CD1c-positive myeloid dendritic cell (primary cell): Measurements from ENCODE around the gene CLPTM1.
"Not testable (repeated sequence)": the region's sequence is repeated elsewhere in the genome, so short reads cannot be mapped to it uniquely, and the experiment has no call there.

Experiments
- DNase-seq: peaks from one replicate; pipeline ENCODE4 v3.0.0-alpha.2; 2016; ENCODE audit errors: extremely low spot score

The CLPTM1 gene

DNA sequence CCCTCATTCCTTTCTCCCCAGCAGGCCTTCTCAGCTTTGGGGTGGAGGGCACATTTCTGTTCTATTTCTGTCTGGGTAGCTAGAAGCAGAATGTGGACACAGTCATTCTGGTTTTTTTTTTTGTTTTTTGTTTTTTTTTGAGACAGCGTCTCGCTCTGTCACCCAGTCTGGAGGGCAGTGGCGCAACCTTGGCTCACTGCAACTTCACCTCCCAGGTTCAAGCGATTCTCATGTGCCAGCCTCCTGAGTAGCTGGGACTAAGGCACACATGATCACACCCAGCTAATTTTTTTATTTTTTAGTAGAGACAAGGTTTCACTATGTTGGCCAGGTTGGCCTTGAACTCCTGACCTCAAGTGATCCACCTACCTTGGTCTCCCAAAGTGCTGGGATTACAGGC lies 20.3 kb downstream of the CLPTM1 start:
- no peak for DNase-seq

GRCh38 chr19:44984005-44984404 lies 28.8 kb downstream of the CLPTM1 start:
- DNase-seq = no peak

- DNase-seq = no peak
Observed at GRCh38 chr19:44985445-44985844, 30.3 kb downstream of the CLPTM1 start.

- no peak for DNase-seq
Observed at GRCh38 chr19:44986389-44986788, 31.2 kb downstream of the CLPTM1 start.

DNA sequence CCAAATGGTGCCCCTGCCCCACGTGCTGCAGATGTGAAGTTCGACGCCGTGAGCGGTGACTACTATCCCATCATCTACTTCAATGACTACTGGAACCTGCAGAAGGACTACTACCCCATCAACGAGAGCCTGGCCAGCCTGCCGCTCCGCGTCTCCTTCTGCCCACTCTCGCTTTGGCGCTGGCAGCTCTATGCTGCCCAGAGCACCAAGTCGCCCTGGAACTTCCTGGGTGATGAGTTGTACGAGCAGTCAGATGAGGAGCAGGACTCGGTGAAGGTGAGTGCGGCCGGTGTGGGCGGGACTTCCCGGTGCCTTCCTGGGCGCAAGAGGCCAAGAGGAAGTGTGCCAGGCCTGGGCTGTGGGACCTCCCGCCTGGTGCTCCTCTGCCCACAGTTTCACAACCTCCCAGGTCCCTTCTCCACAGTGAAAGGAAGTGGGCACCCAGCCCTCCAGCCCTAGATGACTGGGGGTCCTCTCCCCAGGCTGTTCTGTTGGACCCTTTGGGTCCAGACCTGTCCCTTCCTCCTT lies 32.0 kb downstream of the CLPTM1 start:
- DNase-seq = peak; percentile 67

DNA sequence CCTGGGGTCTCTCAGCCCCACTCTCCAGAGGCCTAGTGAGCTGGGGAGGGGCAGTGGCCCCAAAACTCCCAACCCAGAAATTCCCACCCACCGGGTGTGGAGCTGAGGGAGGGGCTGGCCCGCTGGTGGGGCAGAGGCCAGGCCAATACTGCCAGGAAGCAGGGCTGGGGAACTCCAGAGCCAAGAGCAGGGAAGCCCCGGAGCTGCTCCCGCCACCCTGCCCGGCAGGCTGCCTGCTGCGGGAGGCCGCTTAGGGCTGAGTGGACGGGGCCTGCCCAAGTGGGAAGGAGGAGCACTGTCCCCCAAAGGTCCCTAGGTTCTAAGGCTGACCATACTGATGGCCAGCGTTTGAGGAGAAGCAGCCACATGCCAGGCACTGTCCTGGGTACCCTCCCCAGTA lies 33.1 kb downstream of the CLPTM1 start:
- no peak for DNase-seq

- peak; percentile 64 for DNase-seq
Observed at GRCh38 chr19:44988896-44989556, 33.8 kb downstream of the CLPTM1 start.

DNA sequence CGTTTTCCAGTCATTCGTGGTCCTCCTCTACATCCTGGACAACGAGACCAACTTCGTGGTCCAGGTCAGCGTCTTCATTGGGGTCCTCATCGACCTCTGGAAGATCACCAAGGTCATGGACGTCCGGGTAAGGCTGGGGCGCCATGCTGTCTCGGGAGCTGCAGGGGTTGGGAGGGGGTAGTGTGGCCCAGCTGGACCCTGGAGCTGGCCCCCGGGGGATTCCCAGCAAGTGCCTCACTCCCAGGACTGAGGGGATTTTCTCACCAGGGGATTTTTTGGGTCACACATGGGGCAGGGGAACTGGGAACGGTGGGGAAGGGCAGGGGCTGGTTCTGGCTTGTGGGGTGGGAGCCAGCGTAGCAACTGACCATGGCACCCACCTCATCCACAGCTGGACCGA lies 35.3 kb downstream of the CLPTM1 start:
- DNase-seq = no peak

DNA sequence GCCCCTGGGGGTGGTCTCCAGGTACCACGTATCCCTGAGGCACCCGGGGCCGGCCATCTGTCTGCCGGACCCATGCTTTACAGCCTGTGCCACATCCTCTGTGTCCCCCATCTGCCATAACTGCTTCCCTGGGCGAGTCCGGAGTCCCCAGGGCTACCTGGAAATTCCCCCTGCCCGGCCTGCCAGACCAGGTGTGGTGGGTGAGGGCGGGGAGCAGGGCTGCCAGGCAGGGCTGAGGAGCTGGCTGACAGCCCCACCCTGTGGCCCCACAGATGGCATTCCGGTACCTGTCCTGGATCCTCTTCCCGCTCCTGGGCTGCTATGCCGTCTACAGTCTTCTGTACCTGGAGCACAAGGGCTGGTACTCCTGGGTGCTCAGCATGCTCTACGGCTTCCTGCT lies 35.8 kb downstream of the CLPTM1 start:
- no peak for DNase-seq

- DNase-seq = no peak
Observed at GRCh38 chr19:44992336-44993163, 37.4 kb downstream of the CLPTM1 start.

GRCh38 chr19:44993526-44993925 lies 38.3 kb downstream of the CLPTM1 start:
- DNase-seq = no peak

- no peak for DNase-seq
Observed at GRCh38 chr19:44993926-44994537, 38.9 kb downstream of the CLPTM1 start.

DNA sequence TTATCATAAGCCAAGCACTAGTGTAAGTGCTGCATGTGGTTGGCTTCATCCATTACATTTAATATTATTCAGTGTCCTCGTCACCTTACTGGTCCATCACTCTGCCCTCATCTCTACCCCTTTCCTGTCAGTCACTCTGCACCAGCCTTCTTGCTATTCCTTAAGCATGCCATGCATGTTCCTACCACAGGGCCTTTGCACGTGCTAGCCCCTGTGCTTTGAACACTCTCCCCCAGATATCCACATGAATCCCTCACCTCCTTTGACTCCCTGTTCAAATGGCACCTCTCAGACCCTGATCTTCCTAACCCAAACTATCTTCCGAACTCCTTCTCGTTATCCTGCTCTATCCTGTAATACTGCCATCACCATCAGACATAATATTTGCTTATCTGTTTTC lies 42.8 kb downstream of the CLPTM1 start:
- DNase-seq = no peak

- not testable (repeated sequence) for DNase-seq
Observed at GRCh38 chr19:44999131-44999925, 44.1 kb downstream of the CLPTM1 start.

DNA sequence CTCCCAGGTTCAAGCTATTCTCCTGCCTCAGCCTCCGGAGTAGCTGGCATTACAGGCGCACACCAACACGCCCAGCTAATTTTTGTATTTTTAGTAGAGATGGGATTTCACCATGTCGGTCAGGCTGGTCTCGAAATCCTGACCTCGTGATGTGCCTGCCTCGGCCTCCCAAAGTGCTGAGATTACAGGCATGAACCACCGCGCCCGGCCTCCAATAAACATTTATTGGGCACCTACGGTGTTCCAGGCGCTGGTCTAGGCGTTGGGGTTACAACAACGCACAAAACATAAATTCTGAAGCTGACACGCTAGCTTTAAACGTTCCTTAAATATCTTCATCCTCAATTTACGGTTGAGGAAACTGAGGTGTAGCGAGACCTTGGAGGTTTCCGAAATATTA lies 45.5 kb downstream of the CLPTM1 start:
- not testable (repeated sequence) for DNase-seq

DNA sequence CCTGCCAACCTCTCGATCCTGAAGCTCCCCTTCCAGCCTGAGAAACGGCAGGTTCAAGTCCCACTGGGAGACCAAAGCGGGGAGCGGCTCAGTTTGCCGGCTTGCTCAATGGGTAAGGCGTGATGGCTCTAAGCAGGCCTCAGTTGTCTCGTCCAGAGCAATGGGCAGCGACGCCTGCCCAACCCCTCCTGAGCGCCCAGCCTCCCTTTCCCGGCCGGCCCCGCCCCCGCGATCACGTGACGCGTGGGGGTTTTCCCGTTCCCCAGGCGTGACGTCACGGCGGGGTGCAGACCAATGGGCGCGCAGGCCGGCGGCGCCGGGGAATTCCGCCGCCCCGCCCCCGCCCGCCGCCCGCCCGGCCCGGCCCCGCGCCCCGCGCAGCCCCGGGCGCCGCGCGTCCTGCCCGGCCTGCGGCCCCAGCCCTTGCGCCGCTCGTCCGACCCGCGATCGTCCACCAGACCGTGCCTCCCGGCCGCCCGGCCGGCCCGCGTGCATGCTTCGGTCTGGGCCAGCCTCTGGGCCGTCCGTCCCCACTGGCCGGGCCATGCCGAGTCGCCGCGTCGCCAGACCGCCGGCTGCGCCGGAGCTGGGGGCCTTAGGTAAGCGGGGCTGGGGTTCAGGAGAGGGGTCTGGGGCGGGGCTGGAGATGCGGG lies 46.0 kb downstream of the CLPTM1 start, which contains the start of gene RELB:
RELB (plus strand) TSS at position 378 of the 653 bp plus-strand sequence; CDS start at position 494, 116 bp downstream.
- peak; percentile 98 for DNase-seq

GRCh38 chr19:45003485-45003884 lies 48.3 kb downstream of the CLPTM1 start:
- no peak for DNase-seq

- DNase-seq = no peak
Observed at GRCh38 chr19:45005787-45006186, 50.6 kb downstream of the CLPTM1 start.

DNA sequence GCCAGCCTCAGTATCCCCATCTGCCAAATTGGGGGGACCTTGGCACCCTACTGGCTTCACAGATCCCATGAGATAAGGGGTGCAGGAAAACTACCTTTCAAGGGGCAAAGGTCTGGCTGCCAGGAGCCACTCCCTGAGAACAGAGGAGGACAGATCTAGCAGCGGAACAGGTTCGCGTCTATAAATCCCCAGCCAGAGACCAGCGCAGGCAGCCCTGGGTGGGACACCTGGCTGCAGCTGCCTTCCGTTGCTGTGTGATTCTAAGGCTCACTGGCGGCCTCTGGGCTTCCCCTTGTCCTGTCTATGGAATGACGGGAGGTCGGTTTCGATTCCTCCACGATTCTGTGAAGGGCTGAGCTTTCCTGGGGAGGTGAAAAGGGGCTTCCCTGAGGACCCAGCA lies 53.4 kb downstream of the CLPTM1 start:
- no peak for DNase-seq

DNA sequence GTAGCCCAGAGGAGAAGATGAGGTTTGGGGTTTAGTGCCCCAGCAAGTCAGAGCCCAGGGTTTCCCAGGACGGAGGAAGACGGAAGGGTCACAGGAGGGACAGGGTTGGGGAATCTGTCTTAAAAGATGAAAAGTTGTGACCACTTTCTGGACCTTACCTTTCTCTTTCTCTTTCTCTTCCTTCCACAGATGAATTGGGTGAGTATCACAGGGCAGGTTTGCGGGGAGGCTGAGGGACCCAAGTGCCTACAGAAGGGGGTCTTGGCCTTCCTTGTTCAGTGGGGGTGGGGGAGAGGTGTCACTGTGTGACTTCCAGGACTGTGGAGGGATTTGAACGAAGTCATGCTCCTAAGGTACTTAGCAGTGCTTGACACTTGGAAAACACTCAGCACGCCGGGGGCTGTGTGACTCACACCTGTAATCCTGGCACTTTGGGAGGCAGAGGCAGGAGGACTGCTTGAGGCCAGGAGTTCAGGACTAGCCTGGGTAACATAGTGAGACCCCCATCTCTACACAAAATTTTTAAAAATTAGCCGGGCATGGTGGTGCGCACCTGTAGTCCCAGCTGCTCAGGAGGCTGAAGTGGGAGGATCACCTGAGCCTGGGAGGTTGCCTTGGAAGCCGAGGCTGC lies 54.6 kb downstream of the CLPTM1 start:
- no peak for DNase-seq

GRCh38 chr19:45010306-45010705 lies 55.1 kb downstream of the CLPTM1 start:
- no peak for DNase-seq
